AG10803 (cell line): ENCODE results near the gene TOR1AIP2.

ENCODE experiments used
- DNase-seq: peaks from one replicate; pipeline ENCODE4 v3.0.0; 2010; ENCODE audit warnings: low read depth
- H3K4me3 ChIP-seq: 2 replicates; pipeline ENCODE4 v1.5.1; 2011; ENCODE audit warnings: mild to moderate bottlenecking, low read length, control low read depth
- CTCF ChIP-seq: conservative IDR thresholded peaks from 2 replicates; pipeline ENCODE4 v1.5.1; 2011; ENCODE audit warnings: mild to moderate bottlenecking, low read length, control low read depth, inconsistent platforms

TOR1AIP2 gene

GRCh38 chr1:179888071-179888470 lies 10.5 kb upstream of the TOR1AIP2 start:
- no peak overlapping the region for H3K4me3 ChIP-seq
- no peak for DNase-seq
- no peak for TF ChIP-seq CTCF

- DNase-seq, result no peak
- peak overlapping the region; percentile 91 for H3K4me3 ChIP-seq
- TF ChIP-seq CTCF, result no peak
Measured at GRCh38 chr1:179883745-179884138, 6.1 kb upstream of the TOR1AIP2 start.

- DNase-seq, result no peak
- H3K4me3 ChIP-seq, result peak overlapping the region; percentile 91
- no peak for TF ChIP-seq CTCF
Measured at GRCh38 chr1:179883040-179883744, 5.6 kb upstream of the TOR1AIP2 start.

GRCh38 chr1:179882253-179883039 lies 4.8 kb upstream of the TOR1AIP2 start, which contains the start of gene TOR1AIP1:
Gene TOR1AIP1 (plus strand): TSS chr1:179882285. CDS start chr1:179882503, 218 bp downstream.
- H3K4me3 ChIP-seq, result peak within 1 kb of the TSS; percentile 91
- TF ChIP-seq CTCF, result peak; percentile 33
- DNase-seq, result peak; percentile 98

- H3K4me3 ChIP-seq, result peak overlapping the region; percentile 91
- DNase-seq, result peak; percentile 96
- TF ChIP-seq CTCF, result no peak
Measured at GRCh38 chr1:179881642-179882252, 4.1 kb upstream of the TOR1AIP2 start.

- no peak for TF ChIP-seq CTCF
- DNase-seq, result no peak
- H3K4me3 ChIP-seq, result no peak overlapping the region
Measured at GRCh38 chr1:179879797-179880196, 2.2 kb upstream of the TOR1AIP2 start.

- DNase-seq, result peak; percentile 25
- H3K4me3 ChIP-seq, result peak overlapping the region; percentile 86
- no peak for TF ChIP-seq CTCF
Measured at GRCh38 chr1:179876300-179876715, 1.3 kb downstream of the TOR1AIP2 start.
